Ishikawa (cell line): ENCODE results near the gene FOXP1.

Experiments used
- CEBPB ChIP-seq: IDR thresholded peaks from 2 replicates; pipeline ENCODE4 v1.6.1; 2012
- CREB1 ChIP-seq: IDR thresholded peaks from 2 replicates; pipeline ENCODE4 v1.6.1; 2012; ENCODE audit warnings: low read depth
- EGR1 ChIP-seq: IDR thresholded peaks from 2 replicates; pipeline ENCODE4 v1.6.1; 2012
- EP300 ChIP-seq: IDR thresholded peaks from 2 replicates; pipeline ENCODE4 v1.6.1; 2012; ENCODE audit warnings: borderline replicate concordance
- FOXM1 ChIP-seq: IDR thresholded peaks from 2 replicates; pipeline ENCODE4 v1.6.1; 2012; ENCODE audit warnings: low read depth, borderline replicate concordance
- NFIC ChIP-seq: IDR thresholded peaks from 2 replicates; pipeline ENCODE4 v1.6.1; 2012
- RAD21 ChIP-seq: IDR thresholded peaks from 2 replicates; pipeline ENCODE4 v1.6.1; 2012; ENCODE audit warnings: low read depth
- TAF1 ChIP-seq: IDR thresholded peaks from 2 replicates; pipeline ENCODE4 v1.6.1; 2012; ENCODE audit warnings: low read depth, mild to moderate bottlenecking
- TCF12 ChIP-seq: IDR thresholded peaks from 2 replicates; pipeline ENCODE4 v1.6.1; 2012; ENCODE audit warnings: low read depth
- TEAD4 ChIP-seq: IDR thresholded peaks from 2 replicates; pipeline ENCODE4 v1.6.1; 2012
- YY1 ChIP-seq: IDR thresholded peaks from 2 replicates; pipeline ENCODE4 v1.6.1; 2012; ENCODE audit warnings: low read depth
- ZBTB7A ChIP-seq: IDR thresholded peaks from 2 replicates; pipeline ENCODE4 v1.6.1; 2012; ENCODE audit warnings: low read depth
- TF ChIP-seq, protein P1 (sequence below): IDR thresholded peaks from 2 replicates; pipeline ENCODE4 v1.6.1; 2012
- TF ChIP-seq, protein P2 (sequence below): IDR thresholded peaks from 2 replicates; pipeline ENCODE4 v1.6.1; 2012
- TF ChIP-seq, protein P3 (sequence below): IDR thresholded peaks from 2 replicates; pipeline ENCODE4 v1.6.1; 2012; ENCODE audit warnings: low read depth, mild to moderate bottlenecking

The FOXP1 gene

DNA sequence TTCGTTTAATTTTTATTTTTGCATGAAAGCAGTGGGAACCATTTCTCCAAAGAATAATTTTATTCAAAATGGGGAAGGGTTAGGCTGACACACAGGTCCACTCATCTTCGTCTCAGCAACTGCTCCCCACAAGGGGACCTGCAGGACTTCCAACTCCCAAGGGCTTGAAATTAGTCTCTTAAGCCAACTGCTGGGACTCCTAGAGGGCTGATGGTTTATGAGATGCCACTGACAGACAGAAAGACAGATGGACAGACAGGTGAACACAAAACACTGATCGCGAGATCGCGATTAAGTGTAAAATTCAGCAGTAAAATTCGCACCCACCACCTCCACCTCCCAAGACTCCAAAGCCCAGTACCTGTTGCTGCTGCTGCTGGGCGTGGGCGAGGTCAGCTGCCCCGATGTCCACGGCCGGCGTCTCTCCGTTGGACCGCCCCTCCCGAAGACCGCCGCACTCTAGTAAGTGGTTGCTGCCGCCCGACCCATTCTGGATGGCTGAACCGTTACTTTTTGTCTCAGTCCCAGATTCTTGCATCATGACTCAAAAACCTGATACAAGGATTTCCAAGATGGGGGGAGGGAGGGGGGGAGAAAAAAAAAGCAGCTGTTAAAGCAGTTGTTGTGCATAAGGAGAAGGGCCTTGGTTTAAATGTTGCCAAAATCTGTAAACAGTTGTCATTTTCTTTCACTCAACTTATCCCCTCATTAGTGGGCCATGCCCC, 385.5 kb downstream of the FOXP1 start:
- TF ChIP-seq, protein P1, sequence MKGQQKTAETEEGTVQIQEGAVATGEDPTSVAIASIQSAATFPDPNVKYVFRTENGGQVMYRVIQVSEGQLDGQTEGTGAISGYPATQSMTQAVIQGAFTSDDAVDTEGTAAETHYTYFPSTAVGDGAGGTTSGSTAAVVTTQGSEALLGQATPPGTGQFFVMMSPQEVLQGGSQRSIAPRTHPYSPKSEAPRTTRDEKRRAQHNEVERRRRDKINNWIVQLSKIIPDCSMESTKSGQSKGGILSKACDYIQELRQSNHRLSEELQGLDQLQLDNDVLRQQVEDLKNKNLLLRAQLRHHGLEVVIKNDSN = no peak
- TF ChIP-seq CREB1 (no peak), FOXM1 (no peak), RAD21 (no peak), EP300 (no peak), TCF12 (no peak), YY1 (no peak), EGR1 (no peak), TEAD4 (no peak), CEBPB (no peak), NFIC (no peak)
- TF ChIP-seq, protein P2, sequence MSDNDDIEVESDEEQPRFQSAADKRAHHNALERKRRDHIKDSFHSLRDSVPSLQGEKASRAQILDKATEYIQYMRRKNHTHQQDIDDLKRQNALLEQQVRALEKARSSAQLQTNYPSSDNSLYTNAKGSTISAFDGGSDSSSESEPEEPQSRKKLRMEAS = no peak
- TF ChIP-seq, protein P3, sequence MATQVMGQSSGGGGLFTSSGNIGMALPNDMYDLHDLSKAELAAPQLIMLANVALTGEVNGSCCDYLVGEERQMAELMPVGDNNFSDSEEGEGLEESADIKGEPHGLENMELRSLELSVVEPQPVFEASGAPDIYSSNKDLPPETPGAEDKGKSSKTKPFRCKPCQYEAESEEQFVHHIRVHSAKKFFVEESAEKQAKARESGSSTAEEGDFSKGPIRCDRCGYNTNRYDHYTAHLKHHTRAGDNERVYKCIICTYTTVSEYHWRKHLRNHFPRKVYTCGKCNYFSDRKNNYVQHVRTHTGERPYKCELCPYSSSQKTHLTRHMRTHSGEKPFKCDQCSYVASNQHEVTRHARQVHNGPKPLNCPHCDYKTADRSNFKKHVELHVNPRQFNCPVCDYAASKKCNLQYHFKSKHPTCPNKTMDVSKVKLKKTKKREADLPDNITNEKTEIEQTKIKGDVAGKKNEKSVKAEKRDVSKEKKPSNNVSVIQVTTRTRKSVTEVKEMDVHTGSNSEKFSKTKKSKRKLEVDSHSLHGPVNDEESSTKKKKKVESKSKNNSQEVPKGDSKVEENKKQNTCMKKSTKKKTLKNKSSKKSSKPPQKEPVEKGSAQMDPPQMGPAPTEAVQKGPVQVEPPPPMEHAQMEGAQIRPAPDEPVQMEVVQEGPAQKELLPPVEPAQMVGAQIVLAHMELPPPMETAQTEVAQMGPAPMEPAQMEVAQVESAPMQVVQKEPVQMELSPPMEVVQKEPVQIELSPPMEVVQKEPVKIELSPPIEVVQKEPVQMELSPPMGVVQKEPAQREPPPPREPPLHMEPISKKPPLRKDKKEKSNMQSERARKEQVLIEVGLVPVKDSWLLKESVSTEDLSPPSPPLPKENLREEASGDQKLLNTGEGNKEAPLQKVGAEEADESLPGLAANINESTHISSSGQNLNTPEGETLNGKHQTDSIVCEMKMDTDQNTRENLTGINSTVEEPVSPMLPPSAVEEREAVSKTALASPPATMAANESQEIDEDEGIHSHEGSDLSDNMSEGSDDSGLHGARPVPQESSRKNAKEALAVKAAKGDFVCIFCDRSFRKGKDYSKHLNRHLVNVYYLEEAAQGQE = no peak

DNA sequence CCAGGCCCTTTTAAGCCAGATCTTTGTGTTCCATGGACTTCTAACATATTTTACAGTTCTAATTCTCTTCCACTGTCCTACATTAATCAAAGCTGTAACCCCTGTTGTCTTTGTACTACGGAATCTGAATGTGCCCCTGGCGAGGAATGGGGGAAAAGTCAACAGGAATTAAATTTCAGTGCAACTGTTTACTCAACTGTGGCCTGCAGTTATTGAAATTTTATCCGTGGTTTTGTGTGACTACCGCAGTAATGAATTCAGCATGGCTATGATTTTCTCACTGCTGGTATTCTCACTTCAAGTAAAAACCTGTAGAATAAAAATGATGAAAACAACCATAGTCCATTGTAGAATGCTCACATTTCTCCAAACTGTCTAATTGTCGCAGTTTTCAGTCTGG, 388.0 kb downstream of the FOXP1 start:
- no peak for TF ChIP-seq YY1
- TF ChIP-seq, protein P1 = no peak

DNA sequence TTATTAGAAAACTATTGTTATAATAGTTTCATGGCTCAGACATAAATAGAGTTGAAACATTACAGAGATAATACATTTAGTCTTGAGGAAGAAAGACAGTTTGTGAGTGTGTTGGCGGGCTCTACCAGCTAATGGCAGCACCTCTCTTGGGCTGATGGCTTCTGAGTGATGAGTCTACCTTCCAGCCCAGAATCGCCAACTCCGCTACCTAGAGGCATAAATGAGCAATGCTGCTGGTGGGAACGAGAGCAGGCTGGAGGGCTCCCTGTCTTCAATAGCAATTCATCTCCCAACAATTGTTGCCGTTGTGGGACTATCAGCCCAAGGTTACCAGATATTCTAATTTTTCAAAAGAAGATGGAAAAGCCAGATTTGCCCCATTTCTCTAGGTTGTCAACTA, 388.7 kb downstream of the FOXP1 start:
- TF ChIP-seq, protein P2 = no peak
- no peak for TF ChIP-seq CEBPB
- no peak for TF ChIP-seq TAF1

DNA sequence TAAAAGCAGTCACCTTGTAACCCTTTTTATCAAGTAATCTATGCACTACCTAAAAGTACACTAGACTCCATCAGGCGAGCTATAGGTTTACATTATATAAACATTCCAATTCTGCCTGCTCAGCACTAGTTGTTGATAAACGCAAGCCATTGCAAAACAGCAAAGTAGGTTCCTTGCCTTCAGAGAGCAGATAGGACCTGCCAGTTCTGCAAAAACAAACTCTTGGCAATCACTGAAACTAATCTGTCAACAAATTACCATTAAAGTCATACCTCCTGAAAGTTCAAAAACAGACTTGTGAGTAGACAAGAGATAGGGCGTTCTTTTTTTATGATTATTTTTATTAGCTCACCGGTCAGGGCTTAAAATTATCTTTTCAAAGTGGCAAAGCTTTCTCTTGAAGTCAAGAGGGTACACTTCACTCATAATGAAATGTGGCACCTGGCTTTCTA, 392.5 kb downstream of the FOXP1 start:
- no peak for TF ChIP-seq CREB1
- no peak for TF ChIP-seq TAF1
- TF ChIP-seq, protein P3 = no peak
- TF ChIP-seq, protein P2 = no peak

DNA sequence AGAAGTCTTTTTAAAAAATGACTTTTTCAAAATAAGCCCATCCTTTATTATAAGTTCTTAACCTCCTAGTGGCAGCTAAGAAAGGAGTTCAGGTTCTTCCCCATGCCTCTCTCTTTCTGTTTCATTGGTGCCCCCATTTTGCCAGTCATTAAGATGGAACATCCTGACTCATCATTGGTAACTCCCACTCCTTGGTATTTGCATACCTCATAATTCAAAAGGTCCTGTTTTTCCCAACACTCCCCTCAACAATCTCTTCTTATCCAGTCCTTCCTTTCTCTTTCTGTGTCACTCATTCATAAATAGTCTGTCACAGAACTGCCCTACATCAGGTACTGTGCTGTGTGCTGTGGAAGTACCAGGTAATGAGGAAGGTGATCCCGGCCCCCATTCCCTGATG, 394.0 kb downstream of the FOXP1 start:
- TF ChIP-seq CEBPB (no peak), TAF1 (no peak), ZBTB7A (no peak), TCF12 (no peak), EGR1 (no peak), TEAD4 (no peak), EP300 (no peak)
- TF ChIP-seq, protein P3 = no peak
- TF ChIP-seq, protein P2 = no peak
